NCI-H1092 (cell line): ENCODE measurements around the gene STARD9.
"Not testable (repeated sequence)": the region's sequence is repeated elsewhere in the genome, so short reads cannot be mapped to it uniquely, and the experiment has no call there.

Experiments
- DNase-seq: peaks from one replicate; lab custom pipeline; 2025; lab: John Stamatoyannopoulos, UW

The STARD9 gene

GRCh38 chr15:42730135-42730534 lies 154.7 kb downstream of the STARD9 start:
- no peak for DNase-seq

GRCh38 chr15:42730536-42730935 lies 155.1 kb downstream of the STARD9 start:
- no peak for DNase-seq

- no peak for DNase-seq
Observed at GRCh38 chr15:42731461-42731860, 156.1 kb downstream of the STARD9 start.

GRCh38 chr15:42732095-42732827 lies 156.9 kb downstream of the STARD9 start:
- DNase-seq = no peak

- no peak for DNase-seq
Observed at GRCh38 chr15:42733027-42733426, 157.6 kb downstream of the STARD9 start.

GRCh38 chr15:42734076-42734672 lies 158.8 kb downstream of the STARD9 start:
- no peak for DNase-seq

- DNase-seq = no peak
Observed at GRCh38 chr15:42735382-42736165, 160.2 kb downstream of the STARD9 start.

GRCh38 chr15:42736178-42736792 lies 160.9 kb downstream of the STARD9 start:
- no peak for DNase-seq

- peak; percentile 68 for DNase-seq
Observed at GRCh38 chr15:42736793-42737528, 161.6 kb downstream of the STARD9 start, which contains the start of gene CDAN1. TSS of gene CDAN1 (minus strand) at chr15:42737128. CDS start at chr15:42737102, 26 bp downstream.

- DNase-seq = no peak
Observed at GRCh38 chr15:42737529-42738328, 162.3 kb downstream of the STARD9 start.

GRCh38 chr15:42741710-42742109 lies 166.3 kb downstream of the STARD9 start:
- DNase-seq = no peak

- DNase-seq = no peak
Observed at GRCh38 chr15:42742149-42742548, 166.7 kb downstream of the STARD9 start.

GRCh38 chr15:42744195-42744594 lies 168.8 kb downstream of the STARD9 start:
- no peak for DNase-seq

GRCh38 chr15:42749266-42749665 lies 173.9 kb downstream of the STARD9 start:
- no peak for DNase-seq

GRCh38 chr15:42750306-42750705 lies 174.9 kb downstream of the STARD9 start:
- no peak for DNase-seq

GRCh38 chr15:42759093-42759492 lies 183.7 kb downstream of the STARD9 start:
- DNase-seq = no peak

- DNase-seq = no peak
Observed at GRCh38 chr15:42760759-42761158, 185.4 kb downstream of the STARD9 start.

GRCh38 chr15:42761813-42762212 lies 186.4 kb downstream of the STARD9 start:
- DNase-seq = not testable (repeated sequence)

GRCh38 chr15:42764154-42764731 lies 188.8 kb downstream of the STARD9 start:
- DNase-seq = not testable (repeated sequence)

- not testable (repeated sequence) for DNase-seq
Observed at GRCh38 chr15:42766109-42766508, 190.7 kb downstream of the STARD9 start.
